HEK293T (cell line): Measurements from ENCODE around the gene HMX1.

ENCODE experiments used
- CTCF ChIA-PET: fragments of 350-600 bp; formaldehyde crosslinking; extraction: SDS; loops from one replicate; lab custom pipeline; 2021; ENCODE audit warnings: antibody characterized with exemption, inconsistent platforms; lab: Yijun Ruan, JAX
- POLR2A ChIA-PET: fragments of 350-600 bp; formaldehyde crosslinking; extraction: SDS; loops from one replicate; lab custom pipeline; 2020; ENCODE audit warnings: antibody characterized with exemption, inconsistent platforms; lab: Yijun Ruan, JAX
- DNase-seq: peaks from one replicate; pipeline ENCODE4 v3.0.0; 2012; ENCODE audit warnings: mixed read lengths; ENCODE audit errors: extremely low spot score
- ARNT ChIP-seq: fragments of 450-650 bp; IDR thresholded peaks from 2 replicates; pipeline ENCODE4 v1.6.1; 2017; ENCODE audit warnings: mild to moderate bottlenecking
- BHLHE40 ChIP-seq: fragments of 450-650 bp; IDR thresholded peaks from 2 replicates; pipeline ENCODE4 v1.6.1; 2016; ENCODE audit warnings: mild to moderate bottlenecking, moderate library complexity, borderline replicate concordance
- CTBP1 ChIP-seq: fragments of 450-650 bp; IDR thresholded peaks from 2 replicates; pipeline ENCODE4 v1.6.1; 2016; ENCODE audit warnings: borderline replicate concordance
- ELF4 ChIP-seq: fragments of 450-650 bp; IDR thresholded peaks from 2 replicates; pipeline ENCODE4 v1.6.1; 2017; ENCODE audit warnings: antibody characterized with exemption
- FOXA1 ChIP-seq: fragments of 450-650 bp; IDR thresholded peaks from 2 replicates; pipeline ENCODE4 v1.6.1; 2016; ENCODE audit warnings: mild to moderate bottlenecking
- FOXK2 ChIP-seq: fragments of 450-650 bp; IDR thresholded peaks from 2 replicates; pipeline ENCODE4 v1.6.1; 2016; ENCODE audit warnings: mild to moderate bottlenecking
- FOXM1 ChIP-seq: fragments of 450-650 bp; IDR thresholded peaks from 2 replicates; pipeline ENCODE4 v1.6.1; 2017; ENCODE audit warnings: mild to moderate bottlenecking, borderline replicate concordance
- HDGF ChIP-seq: fragments of 450-650 bp; IDR thresholded peaks from 2 replicates; pipeline ENCODE4 v1.6.1; 2017; ENCODE audit warnings: antibody characterized with exemption, borderline replicate concordance
- L3MBTL2 ChIP-seq: fragments of 450-650 bp; conservative IDR thresholded peaks from 2 replicates; pipeline ENCODE4 v1.6.1; 2016; ENCODE audit warnings: mild to moderate bottlenecking
- LEF1 ChIP-seq: fragments of 450-650 bp; IDR thresholded peaks from 2 replicates; pipeline ENCODE4 v1.6.1; 2017; ENCODE audit warnings: mild to moderate bottlenecking, borderline replicate concordance
- NFRKB ChIP-seq: fragments of 450-650 bp; IDR thresholded peaks from 2 replicates; pipeline ENCODE4 v1.6.1; 2016; ENCODE audit warnings: mild to moderate bottlenecking, moderate library complexity
- SP1 ChIP-seq: fragments of 450-650 bp; IDR thresholded peaks from 2 replicates; pipeline ENCODE4 v1.6.1; 2017
- SUZ12 ChIP-seq: fragments of 450-650 bp; IDR thresholded peaks from 2 replicates; pipeline ENCODE4 v1.6.1; 2016; ENCODE audit warnings: mild to moderate bottlenecking
- TARDBP ChIP-seq: fragments of 450-650 bp; IDR thresholded peaks from 2 replicates; pipeline ENCODE4 v1.6.1; 2016
- ZNF384 ChIP-seq: fragments of 450-650 bp; IDR thresholded peaks from 2 replicates; pipeline ENCODE4 v1.6.1; 2016
- TF ChIP-seq, protein P1 (sequence below): fragments of 450-650 bp; IDR thresholded peaks from 2 replicates; pipeline ENCODE4 v1.6.1; 2016

Gene HMX1

DNA sequence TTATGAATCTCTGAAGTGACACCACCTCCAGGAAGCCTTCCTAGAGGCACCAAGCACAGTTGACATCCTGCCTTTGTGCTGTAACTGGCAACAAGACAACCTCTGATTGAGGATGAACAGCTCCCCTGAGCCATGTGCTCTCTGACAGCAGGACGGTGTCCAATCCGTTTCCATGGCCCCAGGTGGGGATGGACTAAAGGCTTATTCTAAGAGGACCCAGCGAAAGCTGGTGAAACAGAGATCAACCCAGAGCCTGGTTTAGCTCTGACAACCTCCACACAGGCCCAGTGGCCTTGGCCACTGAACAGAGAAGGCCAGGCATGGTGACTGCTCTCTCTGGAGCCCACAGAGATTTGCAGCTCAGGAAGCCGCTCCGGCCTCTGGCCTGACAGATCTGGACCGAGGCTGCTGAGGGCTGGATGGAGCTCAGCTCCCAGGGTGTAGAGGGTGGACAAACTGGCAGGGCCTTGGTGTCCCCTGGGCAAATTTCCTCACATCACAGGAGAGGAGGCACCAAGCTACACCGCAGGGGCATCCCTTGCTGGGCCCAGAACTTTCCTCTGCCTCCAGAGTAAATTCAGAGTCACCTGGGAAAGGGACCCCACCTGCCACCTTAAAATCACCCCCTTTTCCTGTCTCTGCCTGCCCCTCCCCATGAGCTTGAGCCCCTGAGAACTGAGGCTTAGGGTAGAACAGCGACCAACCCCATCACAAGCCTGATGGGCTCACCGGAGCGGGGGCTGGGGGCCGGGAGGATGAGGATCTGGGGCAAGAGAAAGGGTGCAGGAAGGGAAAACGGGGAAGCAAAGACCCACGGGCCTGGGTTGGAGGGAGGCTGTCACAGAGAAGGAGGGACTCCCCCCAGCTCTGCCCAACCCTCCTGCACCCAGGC lies 40.2 kb downstream of the HMX1 start:
- ChIA-PET CTCF (interaction anchor here (0.6 kb wide), 1 partner anchor 10 kb away, joined by 3 read pairs; no protein-coding TSS in a partner anchor), POLR2A (no interaction called here)
- TF ChIP-seq ARNT (no peak), SUZ12 (no peak), L3MBTL2 (no peak), LEF1 (no peak), FOXA1 (no peak), ZNF384 (no peak), FOXK2 (no peak), NFRKB (no peak), FOXM1 (no peak), ELF4 (no peak), SP1 (no peak), TARDBP (no peak), CTBP1 (no peak), BHLHE40 (no peak), HDGF (no peak)
- TF ChIP-seq, protein P1, sequence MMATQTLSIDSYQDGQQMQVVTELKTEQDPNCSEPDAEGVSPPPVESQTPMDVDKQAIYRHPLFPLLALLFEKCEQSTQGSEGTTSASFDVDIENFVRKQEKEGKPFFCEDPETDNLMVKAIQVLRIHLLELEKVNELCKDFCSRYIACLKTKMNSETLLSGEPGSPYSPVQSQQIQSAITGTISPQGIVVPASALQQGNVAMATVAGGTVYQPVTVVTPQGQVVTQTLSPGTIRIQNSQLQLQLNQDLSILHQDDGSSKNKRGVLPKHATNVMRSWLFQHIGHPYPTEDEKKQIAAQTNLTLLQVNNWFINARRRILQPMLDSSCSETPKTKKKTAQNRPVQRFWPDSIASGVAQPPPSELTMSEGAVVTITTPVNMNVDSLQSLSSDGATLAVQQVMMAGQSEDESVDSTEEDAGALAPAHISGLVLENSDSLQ = no peak
- no peak for DNase-seq

DNA sequence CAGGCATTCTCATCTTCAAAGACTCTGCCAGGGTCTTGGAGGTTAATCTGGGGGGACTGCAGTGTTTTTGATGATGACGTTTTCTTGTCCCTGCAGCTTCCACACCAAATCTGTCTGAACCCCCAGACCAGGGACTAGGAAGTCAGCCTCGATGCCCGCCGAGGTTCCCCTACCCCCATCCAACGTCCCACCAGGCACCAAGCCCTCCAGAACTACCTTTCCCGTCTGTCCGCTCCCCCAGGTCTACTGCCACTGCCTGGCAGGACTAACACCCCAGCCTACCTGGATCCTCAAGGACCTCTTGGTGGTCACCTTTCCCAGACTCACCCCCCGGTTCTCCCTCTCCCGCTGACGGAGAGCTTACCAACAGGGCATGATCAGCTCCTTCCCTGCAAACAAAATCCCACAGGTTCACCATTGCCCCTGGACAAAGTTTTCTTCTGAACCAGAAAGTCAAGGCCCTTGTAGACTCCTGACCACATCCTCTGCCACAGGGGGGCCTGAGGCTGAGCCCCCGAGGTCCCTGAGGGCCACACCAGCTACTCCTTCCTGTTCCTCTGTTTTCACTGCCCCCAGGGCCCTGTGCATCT lies 40.9 kb downstream of the HMX1 start:
- ChIA-PET CTCF (no interaction called here), POLR2A (no interaction called here)
- DNase-seq = no peak
- TF ChIP-seq ARNT (no peak), BHLHE40 (no peak), SP1 (no peak), ELF4 (no peak), FOXM1 (no peak), TARDBP (no peak), FOXA1 (no peak), LEF1 (no peak), L3MBTL2 (no peak), SUZ12 (no peak), NFRKB (no peak), CTBP1 (no peak), HDGF (no peak), ZNF384 (no peak), FOXK2 (no peak)
- TF ChIP-seq, protein P1 = no peak

DNA sequence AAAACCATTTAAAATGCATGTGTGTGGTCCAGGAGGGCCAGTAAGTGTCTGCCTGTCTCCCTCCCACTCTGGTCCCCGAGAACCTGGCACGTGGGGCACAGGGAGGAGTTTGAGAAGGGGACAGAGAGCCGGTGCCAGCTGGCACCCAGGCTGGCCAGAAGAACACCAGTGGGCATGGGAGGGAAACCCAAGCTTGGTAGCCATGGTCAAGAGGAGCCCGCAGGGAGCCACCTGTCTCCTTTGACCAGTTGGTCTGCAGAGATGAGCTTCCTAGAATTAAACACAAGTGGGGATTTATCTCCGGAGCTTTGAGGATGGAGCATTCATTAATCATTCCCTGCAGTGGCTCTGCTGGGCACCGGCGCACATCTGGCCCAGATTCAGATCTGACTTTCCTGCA lies 41.6 kb downstream of the HMX1 start:
- ChIA-PET POLR2A (no interaction called here), CTCF (no interaction called here)
- DNase-seq = no peak
- TF ChIP-seq, protein P1 = no peak
- no peak for TF ChIP-seq SUZ12
- TF ChIP-seq FOXM1 = no peak

DNA sequence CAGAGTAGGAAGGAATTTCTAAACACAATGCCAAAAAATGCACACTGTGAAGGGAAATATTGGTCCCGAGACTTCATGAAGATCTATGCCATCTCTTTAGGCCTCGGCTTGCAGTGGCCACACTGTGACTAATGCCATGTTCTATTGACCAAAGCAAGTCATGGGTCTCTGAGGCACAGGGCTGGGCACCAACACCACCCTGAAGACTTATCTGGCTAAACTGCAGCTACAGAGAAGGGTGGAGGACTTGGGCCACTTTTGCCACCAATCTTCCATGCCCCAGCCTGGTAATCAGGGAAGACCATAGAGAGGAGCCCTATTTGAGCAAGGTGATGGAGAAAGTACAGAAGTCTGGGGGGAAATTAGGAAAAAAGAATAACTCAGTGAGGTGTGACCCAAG lies 42.1 kb downstream of the HMX1 start:
- TF ChIP-seq SP1 (no peak), CTBP1 (no peak), FOXK2 (no peak), FOXA1 (no peak), L3MBTL2 (no peak), HDGF (no peak), ARNT (no peak), ELF4 (no peak), FOXM1 (no peak), ZNF384 (no peak), TARDBP (no peak), LEF1 (no peak), BHLHE40 (no peak), SUZ12 (no peak), NFRKB (no peak)
- TF ChIP-seq, protein P1 = no peak
- DNase-seq = no peak
- ChIA-PET CTCF (no interaction called here), POLR2A (no interaction called here)

DNA sequence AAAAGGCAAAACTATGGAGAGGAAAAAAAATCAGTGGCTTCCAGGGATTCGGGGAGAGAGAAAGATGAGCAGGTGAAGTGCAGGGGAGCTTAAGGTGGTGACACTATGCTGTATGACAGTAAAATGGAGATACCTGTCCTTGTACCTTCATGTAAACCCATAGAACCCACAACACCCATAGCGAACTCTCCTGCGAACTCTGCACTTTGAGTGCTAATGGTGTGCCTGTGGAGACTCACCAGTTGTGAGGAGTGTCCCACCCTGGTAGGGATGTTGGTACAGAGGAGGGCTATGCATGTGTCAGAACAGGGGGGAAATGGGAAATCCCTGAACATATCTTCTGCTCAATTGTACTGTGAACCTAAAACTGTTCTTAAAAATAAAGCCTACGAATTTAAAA lies 42.8 kb downstream of the HMX1 start:
- CTCF ChIA-PET = no interaction called here
- POLR2A ChIA-PET = no interaction called here
- TF ChIP-seq LEF1 (no peak), BHLHE40 (no peak), SUZ12 (no peak), FOXM1 (no peak), CTBP1 (no peak), SP1 (no peak), HDGF (no peak), ARNT (no peak), FOXA1 (no peak), ELF4 (no peak)
- TF ChIP-seq, protein P1 = no peak
- no peak for DNase-seq
